BJ (cell line): ENCODE measurements around the gene CTSW. TPM values are rescaled to one million over a fixed set of nuclear protein-coding genes. Genes with fewer than 3 reads are reported as not detected.

ENCODE experiments used
- CTCF ChIA-PET: fragments of 350-600 bp; formaldehyde crosslinking; extraction: SDS; loops from one replicate; lab custom pipeline; 2021; ENCODE audit warnings: antibody characterized with exemption, inconsistent platforms; lab: Yijun Ruan, JAX
- POLR2A ChIA-PET: fragments of 300-600 bp; sonication (Branson Sonifier 250); formaldehyde crosslinking; extraction: SDS; loops from one replicate; lab custom pipeline; 2021; ENCODE audit warnings: antibody characterized with exemption; lab: Charles Lee
- DNase-seq: peaks from one replicate; pipeline ENCODE4 v3.0.0-alpha.2; 2011; ENCODE audit warnings: low read depth
- H3K27me3 ChIP-seq: 2 replicates; pipeline ENCODE4 v1.6.0; 2011; ENCODE audit warnings: low read length; ENCODE audit not compliant: control insufficient read depth, insufficient read depth
- H3K36me3 ChIP-seq: 2 replicates; pipeline ENCODE4 v1.5.1; 2011; ENCODE audit warnings: low read length; ENCODE audit not compliant: control insufficient read depth, insufficient read depth
- H3K4me3 ChIP-seq: 2 replicates; pipeline ENCODE4 v1.5.1; 2011; ENCODE audit warnings: low read depth, mild to moderate bottlenecking, control low read depth, low read length
- polyA plus RNA-seq: library from polyadenylated mRNA; depleted of rRNA; stranded (reverse); fragments of >200 nt; gene quantifications from 2 replicates; pipeline ENCODE4 v1.2.3, GENCODE V29; 2011
- TF ChIP-seq, protein P1 (sequence below): IDR thresholded peaks from 2 replicates; pipeline ENCODE4 v1.5.1; 2011; ENCODE audit warnings: low read depth, mild to moderate bottlenecking, control low read depth, inconsistent platforms, low read length, moderate library complexity; ENCODE audit not compliant: insufficient read depth

Gene CTSW
- polyA plus RNA-seq, 1 experiment, result 0.21 TPM

DNA sequence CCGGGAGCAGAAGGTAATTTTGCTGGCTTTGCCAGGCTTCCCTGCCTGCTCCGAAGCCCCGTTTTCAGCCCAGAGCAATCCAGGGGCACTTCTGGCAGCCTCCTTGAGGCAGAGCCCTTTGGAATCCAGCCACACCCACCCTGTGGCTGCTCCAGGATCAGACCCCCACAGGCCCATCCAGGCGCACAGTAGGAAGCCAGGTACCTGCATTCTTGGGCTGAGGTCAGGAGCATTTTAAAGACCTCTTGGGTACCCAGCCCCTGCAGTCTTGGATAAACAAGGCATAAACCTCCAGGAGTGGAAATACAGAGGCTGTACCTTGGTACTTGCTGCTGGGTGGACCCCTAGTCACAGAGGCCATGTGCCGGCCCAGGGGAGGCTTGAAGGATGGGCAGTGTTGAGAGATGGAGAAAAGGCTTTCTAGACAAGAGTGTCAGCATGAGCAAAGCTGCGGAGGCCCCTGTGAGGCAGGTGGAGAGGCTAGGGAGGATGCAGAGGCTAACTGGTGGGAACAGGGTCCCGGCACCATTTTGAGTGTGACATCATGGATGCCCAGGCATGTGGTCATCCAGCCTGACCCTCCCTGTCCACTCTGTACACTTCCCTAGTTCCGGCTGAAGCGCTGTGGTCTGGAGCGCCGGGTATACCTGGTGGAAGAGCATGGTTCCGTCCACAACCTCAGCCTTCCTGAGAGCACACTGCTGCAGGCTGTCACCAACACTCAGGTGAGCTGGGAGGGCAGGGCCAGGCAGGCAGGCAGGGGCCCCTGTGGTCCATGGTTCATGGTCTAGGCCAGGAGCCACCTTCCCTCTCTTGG, 15.5 kb upstream of the CTSW start:
- CTCF ChIA-PET, result interaction anchor here (1.4 to 1.8 kb wide), 2 partner anchors 21 to 152 kb away, joined by 4 read pairs; partner anchors contain the start of gene KAT5
- peaks cover 45% of the 10 kb centered on the region for H3K36me3 ChIP-seq
- H3K4me3 ChIP-seq, result no peak overlapping the region
- no peak for DNase-seq
- POLR2A ChIA-PET, result no interaction called here
- TF ChIP-seq, protein P1, sequence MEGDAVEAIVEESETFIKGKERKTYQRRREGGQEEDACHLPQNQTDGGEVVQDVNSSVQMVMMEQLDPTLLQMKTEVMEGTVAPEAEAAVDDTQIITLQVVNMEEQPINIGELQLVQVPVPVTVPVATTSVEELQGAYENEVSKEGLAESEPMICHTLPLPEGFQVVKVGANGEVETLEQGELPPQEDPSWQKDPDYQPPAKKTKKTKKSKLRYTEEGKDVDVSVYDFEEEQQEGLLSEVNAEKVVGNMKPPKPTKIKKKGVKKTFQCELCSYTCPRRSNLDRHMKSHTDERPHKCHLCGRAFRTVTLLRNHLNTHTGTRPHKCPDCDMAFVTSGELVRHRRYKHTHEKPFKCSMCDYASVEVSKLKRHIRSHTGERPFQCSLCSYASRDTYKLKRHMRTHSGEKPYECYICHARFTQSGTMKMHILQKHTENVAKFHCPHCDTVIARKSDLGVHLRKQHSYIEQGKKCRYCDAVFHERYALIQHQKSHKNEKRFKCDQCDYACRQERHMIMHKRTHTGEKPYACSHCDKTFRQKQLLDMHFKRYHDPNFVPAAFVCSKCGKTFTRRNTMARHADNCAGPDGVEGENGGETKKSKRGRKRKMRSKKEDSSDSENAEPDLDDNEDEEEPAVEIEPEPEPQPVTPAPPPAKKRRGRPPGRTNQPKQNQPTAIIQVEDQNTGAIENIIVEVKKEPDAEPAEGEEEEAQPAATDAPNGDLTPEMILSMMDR, result no peak
- no peaks in the 10 kb centered on the region for H3K27me3 ChIP-seq

DNA sequence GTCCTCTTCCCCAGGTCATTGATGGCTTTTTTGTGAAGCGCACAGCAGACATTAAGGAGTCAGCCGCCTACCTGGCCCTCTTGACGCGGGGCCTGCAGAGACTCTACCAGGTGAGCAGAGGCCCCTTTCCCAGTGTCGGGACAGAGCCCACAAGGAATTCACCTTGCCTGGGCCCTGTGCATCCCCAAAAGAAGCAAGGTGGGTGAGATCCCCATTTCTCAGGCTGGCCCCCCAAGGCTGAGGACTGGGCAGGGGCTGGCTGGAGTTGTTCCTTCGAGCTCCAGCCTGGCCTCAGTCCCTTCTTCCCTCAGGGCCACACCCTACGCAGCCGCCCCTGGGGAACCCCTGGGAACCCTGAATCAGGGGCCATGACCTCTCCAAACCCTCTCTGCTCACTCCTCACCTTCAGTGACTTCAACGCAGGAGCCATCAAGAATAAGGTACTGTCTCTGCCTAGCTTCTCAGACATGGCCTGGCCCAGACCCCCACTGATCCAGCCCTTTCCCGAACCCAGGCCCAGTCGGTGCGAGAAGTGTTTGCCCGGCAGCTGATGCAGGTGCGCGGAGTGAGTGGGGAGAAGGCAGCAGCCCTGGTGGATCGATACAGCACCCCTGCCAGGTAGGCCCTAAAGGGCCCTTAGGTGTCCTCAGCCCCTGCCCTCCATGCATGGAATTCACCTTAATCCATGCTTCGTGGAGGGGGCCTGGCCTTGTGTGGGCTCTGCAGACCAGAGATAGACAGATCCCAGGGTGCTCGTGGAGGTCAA, 14.7 kb upstream of the CTSW start:
- peaks cover 52% of the 10 kb centered on the region for H3K36me3 ChIP-seq
- H3K4me3 ChIP-seq, result no peak overlapping the region
- DNase-seq, result no peak
- TF ChIP-seq, protein P1, result no peak
- ChIA-PET POLR2A (no interaction called here), CTCF (no interaction called here)
- no peaks in the 10 kb centered on the region for H3K27me3 ChIP-seq

DNA sequence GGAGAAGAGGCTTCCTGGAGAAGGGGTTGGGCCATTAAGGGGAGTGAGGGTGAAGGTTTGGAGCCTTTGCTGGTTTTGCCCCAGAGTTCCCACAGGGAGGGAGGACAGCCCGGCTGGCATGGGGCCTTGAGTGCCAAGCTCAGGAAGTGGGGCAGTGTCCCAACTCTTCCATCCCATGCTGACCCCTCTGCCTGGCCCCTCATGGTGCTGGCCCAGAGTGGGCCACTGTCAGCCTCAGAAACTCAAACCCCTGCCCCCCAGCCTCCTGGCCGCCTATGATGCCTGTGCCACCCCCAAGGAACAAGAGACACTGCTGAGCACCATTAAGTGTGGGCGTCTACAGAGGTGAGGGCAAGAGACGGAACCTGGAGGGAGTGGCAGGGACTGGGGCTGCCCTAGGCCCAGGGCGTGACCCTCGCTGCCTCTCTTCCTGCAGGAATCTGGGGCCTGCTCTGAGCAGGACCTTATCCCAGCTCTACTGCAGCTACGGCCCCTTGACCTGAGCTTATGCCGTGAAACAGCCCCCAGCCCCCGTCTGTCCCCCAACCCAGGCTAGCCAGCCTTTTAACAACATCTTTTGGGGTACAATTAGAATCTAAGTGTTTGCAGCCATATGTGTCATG, 14.0 kb upstream of the CTSW start:
- no peak for DNase-seq
- ChIA-PET POLR2A (interaction anchor here (0.6 kb wide), 1 partner anchor 9 kb away, joined by 4 read pairs; no protein-coding TSS in a partner anchor), CTCF (interaction anchor here (0.9 to 1.6 kb wide), 3 partner anchors 19 to 146 kb away, joined by 3 to 8 read pairs (median 4); partner anchors contain the start of gene FIBP)
- peaks cover 55% of the 10 kb centered on the region for H3K36me3 ChIP-seq
- TF ChIP-seq, protein P1, result no peak
- no peaks in the 10 kb centered on the region for H3K27me3 ChIP-seq
- no peak overlapping the region for H3K4me3 ChIP-seq

DNA sequence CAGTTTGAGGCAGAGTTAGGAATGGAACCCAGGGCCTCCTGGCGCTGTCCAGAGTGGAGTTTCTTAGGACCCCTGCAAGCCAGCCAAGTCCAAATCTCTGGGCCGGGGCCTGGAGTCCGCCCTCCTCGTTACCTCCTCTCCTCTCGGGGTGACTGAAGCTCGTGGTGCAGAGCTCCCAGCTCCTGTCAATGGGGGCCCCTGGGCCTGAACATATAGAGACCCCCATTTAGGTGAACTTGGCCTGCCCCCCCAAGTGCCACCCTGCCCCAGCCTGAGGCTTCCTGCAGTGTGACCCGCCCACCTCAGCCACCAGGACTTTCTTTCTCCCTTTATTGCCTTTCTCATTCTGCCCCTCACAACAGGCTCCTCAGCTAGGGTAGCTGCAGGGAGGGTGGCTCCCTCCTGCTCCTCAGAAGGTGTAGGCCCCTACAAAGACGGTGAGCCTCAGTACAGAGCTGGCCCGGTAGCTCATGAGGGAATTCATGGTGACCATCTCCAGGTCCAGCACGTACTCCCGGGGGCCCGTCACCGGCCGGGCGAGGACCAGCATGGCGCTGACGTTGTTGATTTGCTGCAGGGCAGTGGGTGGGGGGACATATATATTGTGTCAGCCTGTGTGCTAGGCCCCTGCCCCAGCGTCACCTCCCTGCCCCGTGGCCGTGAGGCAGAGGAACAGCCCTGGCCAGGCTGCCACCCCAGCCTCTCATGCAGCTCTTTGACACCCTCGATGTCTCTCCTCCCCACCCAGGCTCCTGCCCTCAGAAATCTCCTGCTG, 12.9 kb upstream of the CTSW start:
- CTCF ChIA-PET, result interaction anchor here (0.9 to 1.6 kb wide), 3 partner anchors 18 to 147 kb away, joined by 3 to 8 read pairs (median 4); partner anchors contain the start of gene FIBP

More for the DNA sequence above, 12.9 kb upstream of the CTSW start:
- peaks cover 58% of the 10 kb centered on the region for H3K36me3 ChIP-seq
- H3K27me3 ChIP-seq, result no peaks in the 10 kb centered on the region
- H3K4me3 ChIP-seq, result no peak overlapping the region
- POLR2A ChIA-PET, result interaction anchor here (0.6 kb wide), 1 partner anchor 49 kb away, joined by 3 read pairs; no protein-coding TSS in a partner anchor
- DNase-seq, result no peak
- TF ChIP-seq, protein P1, result no peak
